IPS-NIHi7 (cell line): Measurements from ENCODE around the gene NDRG2.

Experiments used
- DNase-seq: peaks from one replicate; pipeline ENCODE4 v3.0.0; 2012; ENCODE audit warnings: mixed read lengths; ENCODE audit errors: extremely low spot score

The NDRG2 gene

DNA sequence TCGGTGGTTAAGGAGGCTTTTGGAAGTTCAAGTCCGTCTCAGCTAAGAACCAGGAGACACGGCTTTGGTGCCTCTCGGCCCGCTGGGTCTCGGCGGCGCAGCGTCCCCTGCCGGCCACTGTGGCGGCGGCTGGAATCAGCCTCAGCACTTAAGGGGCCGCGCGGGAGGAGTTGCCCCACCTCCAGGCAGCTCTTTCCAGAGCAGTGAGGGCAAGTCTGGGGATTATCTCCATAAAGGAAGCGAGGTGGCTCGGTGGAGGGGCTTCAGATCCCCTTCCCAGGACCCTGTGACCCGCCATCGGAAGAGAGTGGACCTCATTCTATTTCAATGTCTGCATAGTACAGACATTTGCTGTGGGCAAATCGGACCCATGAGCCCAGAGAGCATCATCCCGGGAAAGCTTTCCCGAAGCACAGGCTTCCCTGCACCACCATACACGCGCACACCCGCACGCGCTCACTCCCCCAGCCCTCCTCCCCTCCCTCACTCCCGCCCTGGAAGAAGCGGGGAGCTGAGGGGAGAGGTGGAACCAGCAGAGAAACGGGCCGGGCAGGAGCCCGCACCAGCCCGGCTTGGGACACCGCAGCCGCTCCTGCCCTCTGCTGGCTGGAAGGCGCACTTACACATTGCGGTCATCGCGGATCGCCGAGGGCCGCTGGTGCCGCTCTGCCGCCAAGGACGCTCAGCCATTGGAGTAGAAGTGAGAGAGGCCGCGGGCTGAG, 53.7 kb downstream of the NDRG2 start:
- peak; percentile 92 for DNase-seq

GRCh38 chr14:20970647-20970982, 54.2 kb downstream of the NDRG2 start:
- DNase-seq: no peak

DNA sequence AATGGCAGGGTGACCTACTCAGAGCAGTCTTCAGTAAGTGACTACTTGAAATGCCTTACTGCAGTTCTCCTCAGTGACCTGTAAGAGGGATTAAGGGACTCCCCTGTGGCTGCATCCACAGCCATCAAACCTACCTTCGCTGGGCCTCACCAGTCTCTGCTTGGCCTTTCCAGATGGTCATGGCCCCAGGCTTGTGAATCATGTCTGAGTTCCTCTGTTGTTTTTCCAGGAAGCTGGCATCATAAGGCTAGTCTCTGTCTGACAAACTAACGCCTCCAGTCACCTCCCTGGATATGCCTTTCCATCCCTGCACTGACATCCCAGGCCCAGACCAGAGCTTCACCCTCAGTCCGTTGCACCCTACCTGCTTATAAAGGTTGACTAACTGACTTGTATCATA, 55.5 kb downstream of the NDRG2 start:
- no peak for DNase-seq
